Measurements from ENCODE around the gene FRMPD4.

FRMPD4 gene

DNA sequence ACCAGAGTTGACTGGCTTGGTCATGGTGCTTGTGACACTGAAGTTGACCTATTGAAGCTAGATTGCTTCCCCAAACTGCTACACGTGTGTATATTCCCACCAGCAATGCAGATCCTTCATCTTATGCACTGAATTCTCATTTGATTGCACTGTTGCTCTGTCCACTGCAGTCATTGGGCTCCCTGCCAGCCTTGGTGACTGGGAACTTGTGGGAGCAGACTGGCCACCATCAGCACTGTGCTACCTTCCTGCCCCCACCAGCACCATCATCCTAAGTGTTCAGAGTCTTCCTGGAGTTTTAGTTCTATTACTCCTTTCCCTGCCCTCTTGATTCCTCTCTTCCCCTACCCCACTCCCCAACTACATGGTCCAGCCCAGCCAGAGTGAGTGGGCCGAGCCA is 535.2 kb downstream of the FRMPD4 start:
- H3K4me3 ChIP-seq (ENCODE audit: low read depth, low read length): no peak overlapping the region
- H3K27ac ChIP-seq (ENCODE audit: low read depth, low read length): no peak overlapping the region
- H3K36me3 ChIP-seq (ENCODE audit: insufficient read depth, low read length): no peaks in the 10 kb centered on the region
- H3K27me3 ChIP-seq (ENCODE audit: insufficient read depth, low read length): no peaks in the 10 kb centered on the region
- H3K4me1 ChIP-seq (ENCODE audit: control insufficient read depth, insufficient read depth, low read length, unreplicated experiment): no peaks in the 10 kb centered on the region
- H2AFZ ChIP-seq (ENCODE audit: low read length, unreplicated experiment): no peak overlapping the region
- H3K79me2 ChIP-seq (ENCODE audit: control insufficient read depth, insufficient read depth, low read length, unreplicated experiment): no peaks in the 10 kb centered on the region

DNA sequence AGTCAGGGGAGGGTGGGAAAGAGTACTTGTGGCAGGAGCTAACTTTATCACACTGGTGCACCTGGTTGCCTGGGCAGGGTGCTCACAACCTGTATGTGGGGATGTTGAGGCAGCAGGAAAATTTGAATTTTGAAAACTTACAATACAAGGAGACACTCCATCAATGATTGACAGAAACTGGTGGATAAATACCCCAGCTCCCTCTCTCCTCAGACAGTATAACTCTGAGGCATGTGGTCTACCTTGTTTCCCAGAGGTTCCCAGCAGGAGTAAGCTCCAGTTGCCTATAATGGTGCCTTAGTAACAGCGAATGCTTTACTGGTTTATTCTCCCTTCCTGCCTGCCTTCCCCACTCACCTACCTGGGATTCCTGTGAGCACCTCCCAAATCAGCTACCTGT is 541.2 kb downstream of the FRMPD4 start:
- Histone ChIP-seq H3K27ac (ENCODE audit: low read depth, low read length) (no peak overlapping the region), H3K36me3 (ENCODE audit: insufficient read depth, low read length) (no peaks in the 10 kb centered on the region), H3K4me3 (ENCODE audit: low read depth, low read length) (no peak overlapping the region), H3K4me1 (ENCODE audit: control insufficient read depth, insufficient read depth, low read length, unreplicated experiment) (no peaks in the 10 kb centered on the region), H3K79me2 (ENCODE audit: control insufficient read depth, insufficient read depth, low read length, unreplicated experiment) (no peaks in the 10 kb centered on the region), H3K27me3 (ENCODE audit: insufficient read depth, low read length) (no peaks in the 10 kb centered on the region), H2AFZ (ENCODE audit: low read length, unreplicated experiment) (no peak overlapping the region)

DNA sequence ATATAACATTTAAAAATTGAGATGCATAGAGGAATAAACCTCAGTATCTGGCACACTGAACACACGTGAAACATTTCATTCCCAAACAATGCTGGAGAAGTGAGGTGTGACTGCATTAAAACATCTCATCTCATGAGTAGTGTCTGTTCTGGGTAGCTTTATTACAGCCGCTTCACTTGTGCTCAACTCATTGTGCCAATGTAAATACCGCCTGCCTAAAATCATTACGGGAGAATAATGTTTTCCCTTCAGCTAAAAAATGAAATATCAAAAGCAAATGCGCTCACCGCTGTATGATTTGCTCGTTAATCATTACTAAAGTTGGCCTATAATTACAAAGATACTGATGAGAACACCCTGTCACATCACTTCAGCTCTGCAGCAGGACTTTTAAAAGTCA is 542.8 kb downstream of the FRMPD4 start:
- Histone ChIP-seq H2AFZ (ENCODE audit: low read length, unreplicated experiment) (no peak overlapping the region), H3K27me3 (ENCODE audit: insufficient read depth, low read length) (no peaks in the 10 kb centered on the region)

DNA sequence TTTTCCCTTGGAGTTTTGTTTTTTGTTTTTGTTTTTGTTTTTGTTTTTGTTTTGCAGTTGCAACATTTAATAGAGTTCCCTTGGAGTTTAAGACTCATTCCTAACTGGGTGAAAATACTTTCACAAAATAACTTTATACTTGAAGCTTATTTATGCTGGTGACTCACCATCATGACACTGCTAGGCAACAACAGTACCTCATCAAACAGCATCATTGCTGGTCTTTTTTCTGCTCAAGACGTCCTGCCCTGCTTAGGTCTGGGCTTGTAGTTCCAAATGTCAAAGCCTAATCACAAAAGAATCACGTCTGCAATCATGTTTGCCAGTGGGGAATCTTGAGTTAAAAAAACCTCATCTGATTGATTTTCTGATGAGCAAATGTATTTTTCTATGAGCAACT is 547.3 kb downstream of the FRMPD4 start:
- H3K27ac ChIP-seq (ENCODE audit: low read depth, low read length): no peak overlapping the region
- H2AFZ ChIP-seq (ENCODE audit: low read length, unreplicated experiment): no peak overlapping the region
- H3K79me2 ChIP-seq (ENCODE audit: control insufficient read depth, insufficient read depth, low read length, unreplicated experiment): no peaks in the 10 kb centered on the region
- H3K4me1 ChIP-seq (ENCODE audit: control insufficient read depth, insufficient read depth, low read length, unreplicated experiment): no peaks in the 10 kb centered on the region
- no peaks in the 10 kb centered on the region for H3K36me3 ChIP-seq (ENCODE audit: insufficient read depth, low read length)
- H3K27me3 ChIP-seq (ENCODE audit: insufficient read depth, low read length): no peaks in the 10 kb centered on the region
- no peak overlapping the region for H3K4me3 ChIP-seq (ENCODE audit: low read depth, low read length)

More for the DNA sequence above, 542.8 kb downstream of the FRMPD4 start:
- Histone ChIP-seq H3K4me3 (ENCODE audit: low read depth, low read length) (no peak overlapping the region), H3K27ac (ENCODE audit: low read depth, low read length) (no peak overlapping the region), H3K79me2 (ENCODE audit: control insufficient read depth, insufficient read depth, low read length, unreplicated experiment) (no peaks in the 10 kb centered on the region), H3K36me3 (ENCODE audit: insufficient read depth, low read length) (no peaks in the 10 kb centered on the region), H3K4me1 (ENCODE audit: control insufficient read depth, insufficient read depth, low read length, unreplicated experiment) (no peaks in the 10 kb centered on the region)

DNA sequence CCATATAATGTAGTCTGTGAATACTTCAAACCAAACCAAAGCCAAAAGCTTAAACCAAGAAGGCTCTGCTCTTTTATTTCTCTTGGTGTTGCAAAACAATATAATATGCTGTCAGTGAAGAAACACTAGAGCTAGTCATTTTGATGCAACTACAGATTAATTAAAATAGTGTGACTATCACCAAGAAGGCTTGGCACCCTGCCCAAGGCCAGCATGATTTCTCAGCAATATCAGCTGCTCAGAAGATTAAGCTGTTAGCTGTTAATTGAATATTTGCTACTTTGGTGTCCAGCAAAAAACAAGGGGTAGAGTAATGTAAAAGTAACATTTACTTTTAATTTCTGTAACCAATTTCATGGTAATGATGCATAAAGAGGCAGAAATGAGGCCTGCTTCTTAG is 548.1 kb downstream of the FRMPD4 start:
- H3K27me3 ChIP-seq (ENCODE audit: insufficient read depth, low read length): no peaks in the 10 kb centered on the region
- H3K36me3 ChIP-seq (ENCODE audit: insufficient read depth, low read length): no peaks in the 10 kb centered on the region
- no peak overlapping the region for H2AFZ ChIP-seq (ENCODE audit: low read length, unreplicated experiment)
- H3K4me3 ChIP-seq (ENCODE audit: low read depth, low read length): no peak overlapping the region
- H3K4me1 ChIP-seq (ENCODE audit: control insufficient read depth, insufficient read depth, low read length, unreplicated experiment): no peaks in the 10 kb centered on the region
- no peaks in the 10 kb centered on the region for H3K79me2 ChIP-seq (ENCODE audit: control insufficient read depth, insufficient read depth, low read length, unreplicated experiment)
- H3K27ac ChIP-seq (ENCODE audit: low read depth, low read length): no peak overlapping the region

DNA sequence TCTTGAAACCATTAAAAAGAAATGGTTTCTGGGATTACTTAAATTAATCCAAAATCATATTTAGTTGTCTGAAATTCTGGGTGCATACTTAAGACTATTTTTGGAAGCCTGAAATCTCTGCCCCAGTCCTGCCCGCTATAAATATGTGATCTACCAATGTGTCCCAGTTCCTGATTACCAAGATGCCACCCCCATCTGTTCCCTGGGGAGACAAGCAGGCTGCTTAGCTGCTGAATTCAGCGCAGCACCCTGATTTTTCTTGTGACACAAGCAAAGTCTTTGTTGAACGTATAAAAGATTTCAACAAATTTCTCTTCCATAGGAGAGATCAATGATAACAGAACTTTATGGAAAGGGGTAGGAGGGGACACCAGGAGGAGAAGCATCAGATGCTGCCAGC is 552.4 kb downstream of the FRMPD4 start:
- H3K4me3 ChIP-seq (ENCODE audit: low read depth, low read length): no peak overlapping the region

DNA sequence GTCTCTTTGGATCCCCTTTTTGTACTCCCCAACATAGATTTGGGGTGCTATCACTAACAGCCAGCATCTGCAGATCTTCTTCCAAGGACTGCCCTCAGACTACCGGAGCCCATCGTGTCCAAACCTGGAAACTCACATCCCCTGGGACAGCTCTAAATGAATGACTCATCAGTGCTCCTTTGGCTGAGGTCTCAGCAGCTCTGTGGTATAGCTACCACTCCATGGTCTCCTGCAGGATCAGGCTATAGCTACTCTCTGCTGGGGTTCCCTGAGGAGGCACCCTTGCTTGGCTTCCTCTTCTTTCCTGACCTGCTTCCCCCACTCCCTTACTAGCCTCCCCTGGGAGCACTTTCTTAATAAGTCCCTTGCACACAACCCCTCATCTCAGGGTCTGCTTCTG is 555.5 kb downstream of the FRMPD4 start:
- H3K4me3 ChIP-seq (ENCODE audit: low read depth, low read length): no peak overlapping the region
- H3K36me3 ChIP-seq (ENCODE audit: insufficient read depth, low read length): no peaks in the 10 kb centered on the region
- peaks cover 5% of the 10 kb centered on the region for H3K4me1 ChIP-seq (ENCODE audit: control insufficient read depth, insufficient read depth, low read length, unreplicated experiment)
- H2AFZ ChIP-seq (ENCODE audit: low read length, unreplicated experiment): no peak overlapping the region
- H3K79me2 ChIP-seq (ENCODE audit: control insufficient read depth, insufficient read depth, low read length, unreplicated experiment): no peaks in the 10 kb centered on the region
- no peak overlapping the region for H3K27ac ChIP-seq (ENCODE audit: low read depth, low read length)
- H3K27me3 ChIP-seq (ENCODE audit: insufficient read depth, low read length): no peaks in the 10 kb centered on the region

More for the DNA sequence above, 552.4 kb downstream of the FRMPD4 start:
- no peaks in the 10 kb centered on the region for H3K79me2 ChIP-seq (ENCODE audit: control insufficient read depth, insufficient read depth, low read length, unreplicated experiment)
- no peak overlapping the region for H2AFZ ChIP-seq (ENCODE audit: low read length, unreplicated experiment)
- H3K27ac ChIP-seq (ENCODE audit: low read depth, low read length): no peak overlapping the region
- H3K36me3 ChIP-seq (ENCODE audit: insufficient read depth, low read length): no peaks in the 10 kb centered on the region
- no peaks in the 10 kb centered on the region for H3K27me3 ChIP-seq (ENCODE audit: insufficient read depth, low read length)
- H3K4me1 ChIP-seq (ENCODE audit: control insufficient read depth, insufficient read depth, low read length, unreplicated experiment): peaks cover 5% of the 10 kb centered on the region

DNA sequence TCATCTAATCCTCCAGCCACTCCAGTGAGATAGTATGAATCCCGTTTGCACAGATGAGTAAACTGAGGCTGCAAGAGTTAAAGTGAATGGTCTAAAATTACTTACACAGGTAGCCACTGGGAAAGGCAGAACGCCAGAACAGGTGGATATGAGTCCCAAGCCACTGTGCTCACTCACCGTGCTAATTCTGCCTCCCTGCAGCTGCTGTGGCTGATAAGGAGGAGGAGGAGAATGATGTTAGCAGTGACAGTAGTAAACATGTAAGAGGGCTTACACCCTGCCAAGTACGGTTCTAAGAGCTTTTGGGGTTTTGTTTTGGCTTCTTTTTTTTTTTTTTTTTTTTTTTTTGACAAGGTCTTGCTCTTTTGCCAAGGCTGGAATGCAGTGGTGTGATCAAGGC is 562.5 kb downstream of the FRMPD4 start:
- Histone ChIP-seq H3K4me1 (ENCODE audit: control insufficient read depth, insufficient read depth, low read length, unreplicated experiment) (no peaks in the 10 kb centered on the region), H3K27me3 (ENCODE audit: insufficient read depth, low read length) (no peaks in the 10 kb centered on the region), H3K27ac (ENCODE audit: low read depth, low read length) (no peak overlapping the region), H3K36me3 (ENCODE audit: insufficient read depth, low read length) (no peaks in the 10 kb centered on the region), H3K79me2 (ENCODE audit: control insufficient read depth, insufficient read depth, low read length, unreplicated experiment) (no peaks in the 10 kb centered on the region), H3K4me3 (ENCODE audit: low read depth, low read length) (no peak overlapping the region), H2AFZ (ENCODE audit: low read length, unreplicated experiment) (no peak overlapping the region)

DNA sequence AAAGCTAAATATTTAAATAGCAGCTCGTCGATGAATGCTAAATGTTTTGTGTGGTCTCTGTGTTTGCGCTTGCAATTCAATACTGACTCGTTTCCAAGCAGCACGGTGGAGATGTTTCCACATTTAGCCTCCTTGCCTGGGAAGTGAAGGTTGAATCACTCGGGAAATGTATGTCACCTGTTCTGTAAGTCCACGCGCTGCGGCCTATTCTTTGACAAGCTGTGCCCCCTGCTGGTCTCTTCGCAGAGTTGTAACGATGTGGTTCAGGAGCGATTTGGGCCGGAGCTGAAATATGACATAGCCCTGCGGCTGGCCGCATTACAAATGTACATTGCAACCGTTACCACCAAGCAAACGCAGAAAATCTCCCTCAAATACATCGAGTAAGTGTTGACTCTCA is 563.4 kb downstream of the FRMPD4 start:
- H3K79me2 ChIP-seq (ENCODE audit: control insufficient read depth, insufficient read depth, low read length, unreplicated experiment): no peaks in the 10 kb centered on the region

DNA sequence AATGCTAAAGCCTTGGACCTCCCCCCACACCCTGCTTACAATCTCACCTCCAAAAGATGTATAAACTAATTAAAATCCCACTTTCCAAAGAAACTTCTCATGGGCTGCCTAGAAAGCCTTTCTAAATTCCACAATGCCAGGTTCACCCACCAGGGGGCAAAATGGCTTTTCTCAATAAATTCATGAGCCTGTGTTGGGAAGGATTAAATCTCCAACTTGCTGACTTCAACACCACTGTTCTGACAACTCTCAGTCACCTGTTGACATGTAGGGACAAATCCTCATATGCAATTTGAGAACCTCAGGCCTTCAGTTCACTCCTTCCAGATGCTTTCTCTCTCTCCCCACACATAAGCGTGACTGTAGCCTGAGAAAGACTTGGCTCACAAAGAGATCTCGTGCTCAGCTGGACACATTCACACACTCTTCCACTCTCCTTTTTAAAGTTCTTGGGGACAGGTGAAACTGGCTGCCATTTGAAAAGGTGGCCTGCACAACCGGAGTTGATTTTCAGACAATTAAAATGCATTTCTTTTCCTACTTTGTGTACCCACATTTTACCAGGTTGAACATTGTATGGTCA is 564.3 kb downstream of the FRMPD4 start:
- Histone ChIP-seq H3K4me1 (ENCODE audit: control insufficient read depth, insufficient read depth, low read length, unreplicated experiment) (no peaks in the 10 kb centered on the region), H3K4me3 (ENCODE audit: low read depth, low read length) (no peak overlapping the region), H3K27me3 (ENCODE audit: insufficient read depth, low read length) (no peaks in the 10 kb centered on the region), H3K36me3 (ENCODE audit: insufficient read depth, low read length) (no peaks in the 10 kb centered on the region), H3K79me2 (ENCODE audit: control insufficient read depth, insufficient read depth, low read length, unreplicated experiment) (no peaks in the 10 kb centered on the region), H3K27ac (ENCODE audit: low read depth, low read length) (no peak overlapping the region), H2AFZ (ENCODE audit: low read length, unreplicated experiment) (no peak overlapping the region)

More for the DNA sequence above, 563.4 kb downstream of the FRMPD4 start:
- H3K36me3 ChIP-seq (ENCODE audit: insufficient read depth, low read length): no peaks in the 10 kb centered on the region
- no peaks in the 10 kb centered on the region for H3K4me1 ChIP-seq (ENCODE audit: control insufficient read depth, insufficient read depth, low read length, unreplicated experiment)
- H3K27ac ChIP-seq (ENCODE audit: low read depth, low read length): no peak overlapping the region
- no peaks in the 10 kb centered on the region for H3K27me3 ChIP-seq (ENCODE audit: insufficient read depth, low read length)
- H2AFZ ChIP-seq (ENCODE audit: low read length, unreplicated experiment): no peak overlapping the region
- H3K4me3 ChIP-seq (ENCODE audit: low read depth, low read length): no peak overlapping the region

DNA sequence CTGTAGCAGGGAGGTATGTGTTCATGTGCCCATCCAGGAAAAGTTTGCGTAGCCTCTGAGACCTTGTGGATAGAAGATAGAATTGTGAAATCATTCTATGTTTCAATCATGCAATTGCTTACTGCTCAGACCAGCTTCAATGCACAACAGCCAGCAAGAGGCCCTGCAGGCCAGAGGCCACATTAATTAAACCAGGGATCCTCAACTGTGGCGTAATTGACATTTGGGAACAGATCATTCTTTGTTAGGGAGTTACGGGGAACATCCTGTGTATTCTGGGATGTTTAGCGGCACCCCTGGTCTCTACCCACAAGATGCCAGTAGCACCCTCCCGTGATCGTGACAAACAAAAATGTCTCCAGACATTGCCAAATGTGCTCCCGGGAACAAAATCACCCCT is 566.4 kb downstream of the FRMPD4 start:
- no peaks in the 10 kb centered on the region for H3K79me2 ChIP-seq (ENCODE audit: control insufficient read depth, insufficient read depth, low read length, unreplicated experiment)
- no peaks in the 10 kb centered on the region for H3K4me1 ChIP-seq (ENCODE audit: control insufficient read depth, insufficient read depth, low read length, unreplicated experiment)
- H3K27me3 ChIP-seq (ENCODE audit: insufficient read depth, low read length): no peaks in the 10 kb centered on the region
- H3K27ac ChIP-seq (ENCODE audit: low read depth, low read length): no peak overlapping the region
- no peaks in the 10 kb centered on the region for H3K36me3 ChIP-seq (ENCODE audit: insufficient read depth, low read length)
- H2AFZ ChIP-seq (ENCODE audit: low read length, unreplicated experiment): no peak overlapping the region
- H3K4me3 ChIP-seq (ENCODE audit: low read depth, low read length): no peak overlapping the region
